Fibroblast of mammary gland (primary cell): Measurements from ENCODE around the gene CNGB1.
"Not testable (repeated sequence)": the region's sequence is repeated elsewhere in the genome, so short reads cannot be mapped to it uniquely, and the experiment has no call there.

ENCODE experiments used
- DNase-seq: peaks from one replicate; pipeline ENCODE4 v3.0.0-alpha.2; 2010; ENCODE audit warnings: low read depth
- H3K4me3 ChIP-seq: 2 replicates; pipeline ENCODE4 v1.5.1; 2011; ENCODE audit warnings: low read depth, mild to moderate bottlenecking, low read length, moderate library complexity; ENCODE audit not compliant: control insufficient read depth
- TF ChIP-seq, protein P1 (sequence below): conservative IDR thresholded peaks from 2 replicates; pipeline ENCODE4 v1.5.1; 2011; ENCODE audit warnings: low read depth, low read length, inconsistent platforms; ENCODE audit not compliant: control insufficient read depth, insufficient read depth

CNGB1 gene

DNA sequence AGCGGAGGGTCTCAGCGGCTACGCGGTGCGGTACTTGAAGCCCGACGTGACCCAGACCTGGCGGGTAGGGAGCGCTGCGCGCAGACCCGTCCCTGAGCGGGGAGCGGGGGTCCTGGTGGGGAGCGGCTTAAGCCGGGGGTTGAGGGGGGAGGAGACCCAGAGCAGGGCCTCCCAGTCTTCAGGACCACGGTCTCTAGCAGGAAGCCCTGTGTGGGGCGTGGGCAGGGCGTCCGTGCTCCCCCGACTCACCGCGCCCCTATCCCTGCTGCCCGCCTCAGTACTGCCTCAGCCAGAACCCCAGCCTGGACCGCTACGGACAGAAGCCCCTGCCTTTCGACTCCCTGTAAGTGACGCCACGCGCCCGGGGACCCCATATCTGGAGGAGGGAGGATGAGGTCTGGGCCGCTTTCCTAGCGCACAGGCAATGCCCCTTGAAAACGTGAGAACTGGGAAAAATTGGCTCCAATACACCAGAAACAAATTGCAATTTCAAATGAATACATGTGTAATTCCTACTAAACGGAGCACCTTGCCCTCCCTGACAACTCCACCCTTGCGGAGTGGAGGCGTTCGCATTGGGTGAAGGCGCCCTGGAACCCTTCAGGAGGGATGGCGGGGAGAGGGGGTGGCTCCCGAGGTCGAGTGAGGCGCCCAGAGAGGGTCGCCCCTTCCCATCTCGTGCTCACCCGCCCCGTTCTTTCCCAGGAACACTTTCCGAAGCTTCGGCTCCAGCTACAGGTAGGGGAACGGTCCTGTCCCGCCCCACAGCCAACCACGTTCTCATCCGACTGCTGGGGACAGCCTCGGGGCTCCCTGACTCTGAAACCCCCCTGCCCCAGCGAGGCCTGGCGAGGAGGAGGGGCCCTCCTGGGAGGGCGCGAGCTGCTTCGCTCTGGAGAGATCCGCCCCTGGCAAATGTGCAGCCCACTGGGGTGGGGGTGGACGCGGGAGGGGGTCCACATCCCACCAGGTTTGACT lies 14.6 kb upstream of the CNGB1 start:
- DNase-seq: no peak
- H3K4me3 ChIP-seq: peak overlapping the region; percentile 36
- TF ChIP-seq, protein P1, sequence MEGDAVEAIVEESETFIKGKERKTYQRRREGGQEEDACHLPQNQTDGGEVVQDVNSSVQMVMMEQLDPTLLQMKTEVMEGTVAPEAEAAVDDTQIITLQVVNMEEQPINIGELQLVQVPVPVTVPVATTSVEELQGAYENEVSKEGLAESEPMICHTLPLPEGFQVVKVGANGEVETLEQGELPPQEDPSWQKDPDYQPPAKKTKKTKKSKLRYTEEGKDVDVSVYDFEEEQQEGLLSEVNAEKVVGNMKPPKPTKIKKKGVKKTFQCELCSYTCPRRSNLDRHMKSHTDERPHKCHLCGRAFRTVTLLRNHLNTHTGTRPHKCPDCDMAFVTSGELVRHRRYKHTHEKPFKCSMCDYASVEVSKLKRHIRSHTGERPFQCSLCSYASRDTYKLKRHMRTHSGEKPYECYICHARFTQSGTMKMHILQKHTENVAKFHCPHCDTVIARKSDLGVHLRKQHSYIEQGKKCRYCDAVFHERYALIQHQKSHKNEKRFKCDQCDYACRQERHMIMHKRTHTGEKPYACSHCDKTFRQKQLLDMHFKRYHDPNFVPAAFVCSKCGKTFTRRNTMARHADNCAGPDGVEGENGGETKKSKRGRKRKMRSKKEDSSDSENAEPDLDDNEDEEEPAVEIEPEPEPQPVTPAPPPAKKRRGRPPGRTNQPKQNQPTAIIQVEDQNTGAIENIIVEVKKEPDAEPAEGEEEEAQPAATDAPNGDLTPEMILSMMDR: no peak

DNA sequence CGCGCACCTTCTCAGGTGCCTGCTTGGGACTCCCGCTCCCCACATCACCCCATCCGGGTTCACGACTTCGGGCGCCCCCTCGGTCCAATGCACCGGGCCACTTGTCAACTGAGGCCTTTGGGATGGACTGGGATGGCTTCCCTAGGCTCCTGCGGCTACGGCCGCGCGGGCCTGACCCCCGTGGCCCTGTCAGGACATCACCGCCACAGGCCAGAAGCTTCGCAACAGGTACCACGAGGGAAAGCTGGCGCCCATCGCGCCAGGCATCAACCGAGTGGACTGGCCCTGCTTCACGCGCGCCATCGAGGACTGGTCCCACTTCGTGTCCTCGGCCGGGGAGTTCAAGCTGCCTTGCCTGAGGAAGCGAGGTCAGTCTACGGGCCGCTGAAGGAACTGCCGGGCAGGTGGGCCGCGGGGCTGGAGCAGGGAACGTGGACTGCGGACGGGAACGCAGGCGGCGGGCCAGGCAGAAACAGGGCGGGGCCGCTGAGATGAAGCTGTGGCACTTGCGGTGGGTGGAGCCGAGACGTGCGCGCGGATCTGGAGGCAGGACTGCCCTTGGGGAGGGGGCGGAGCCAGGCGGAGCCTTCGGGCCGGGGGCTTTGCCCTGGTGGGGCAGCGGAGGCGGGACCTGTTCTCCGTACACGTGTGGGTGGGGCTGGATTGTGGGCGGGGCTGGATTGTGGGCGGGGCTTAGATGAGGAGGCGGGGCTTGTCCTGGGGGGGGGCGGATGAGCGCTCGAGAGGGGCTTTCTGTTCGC lies 13.7 kb upstream of the CNGB1 start:
- peak; percentile 65 for DNase-seq
- peak overlapping the region; percentile 36 for H3K4me3 ChIP-seq
- TF ChIP-seq, protein P1: no peak

DNA sequence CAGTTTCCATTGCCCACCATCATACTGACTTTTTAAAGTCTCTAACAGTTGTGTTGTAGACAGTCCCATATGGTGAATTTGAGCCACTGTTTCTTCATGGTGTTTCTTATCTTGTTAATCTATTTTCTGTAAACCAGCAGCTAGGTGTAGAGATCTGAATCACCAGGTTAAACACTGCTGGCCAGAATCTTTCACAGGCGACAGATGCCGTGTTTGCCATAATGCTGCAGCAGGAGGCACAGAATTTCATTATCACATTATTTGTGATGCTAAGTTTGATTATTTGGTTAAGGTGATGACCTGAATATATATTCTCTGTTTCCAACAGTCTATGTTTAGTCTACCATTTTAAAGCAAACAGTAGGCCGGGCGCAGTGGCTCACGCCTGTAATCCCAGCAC lies 11.5 kb upstream of the CNGB1 start:
- H3K4me3 ChIP-seq: no peak overlapping the region
- TF ChIP-seq, protein P1: no peak
- no peak for DNase-seq

DNA sequence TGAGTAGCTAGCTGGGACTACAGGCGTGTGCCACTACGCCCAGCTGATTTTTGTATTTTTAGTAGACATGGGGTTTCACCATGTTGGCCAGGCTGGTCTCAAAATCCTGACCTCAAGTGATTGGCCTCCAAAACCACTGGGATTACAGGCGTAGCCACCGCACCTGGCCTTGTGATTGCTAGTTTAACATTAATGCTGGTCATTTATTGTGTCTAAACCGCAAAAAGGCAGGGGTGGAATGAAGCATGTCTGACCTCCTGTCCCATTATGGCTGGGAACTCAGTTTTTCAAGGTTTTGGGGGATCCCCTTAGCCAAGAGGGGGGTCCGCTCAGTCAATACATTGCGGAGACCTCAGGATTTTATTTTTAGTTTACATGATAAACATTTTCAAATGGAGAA lies 10.7 kb upstream of the CNGB1 start:
- no peak overlapping the region for H3K4me3 ChIP-seq
- TF ChIP-seq, protein P1: no peak
- DNase-seq: no peak

DNA sequence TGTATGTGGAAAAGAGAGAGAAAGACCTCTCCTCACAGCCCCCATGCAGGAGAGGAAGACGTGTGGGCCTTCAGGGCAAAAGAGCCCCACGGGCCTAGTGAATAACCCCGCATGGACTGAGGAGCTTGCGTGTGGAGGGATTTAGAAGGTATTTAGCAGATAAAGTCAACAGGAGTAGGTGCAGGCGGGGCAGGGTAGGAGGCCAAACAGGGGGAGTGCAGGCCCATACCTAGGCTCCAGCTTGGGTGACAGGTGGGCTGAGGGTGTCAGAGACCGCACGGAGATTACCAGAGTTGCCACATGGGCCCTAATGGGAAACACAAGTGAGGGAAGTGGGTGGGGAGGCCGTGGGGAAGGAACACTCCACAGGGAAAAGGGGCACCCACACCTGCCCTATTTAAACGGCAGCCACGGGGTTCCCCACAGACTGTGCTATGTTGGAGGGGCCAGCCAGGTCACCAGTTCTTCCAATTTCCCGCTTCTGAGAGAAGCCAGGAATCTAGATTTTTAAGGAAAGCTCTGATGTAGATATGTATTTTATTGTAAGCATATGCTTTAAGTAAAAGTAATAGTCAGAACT lies 8.2 kb upstream of the CNGB1 start:
- TF ChIP-seq, protein P1: no peak
- no peak for DNase-seq
- H3K4me3 ChIP-seq: no peak overlapping the region

DNA sequence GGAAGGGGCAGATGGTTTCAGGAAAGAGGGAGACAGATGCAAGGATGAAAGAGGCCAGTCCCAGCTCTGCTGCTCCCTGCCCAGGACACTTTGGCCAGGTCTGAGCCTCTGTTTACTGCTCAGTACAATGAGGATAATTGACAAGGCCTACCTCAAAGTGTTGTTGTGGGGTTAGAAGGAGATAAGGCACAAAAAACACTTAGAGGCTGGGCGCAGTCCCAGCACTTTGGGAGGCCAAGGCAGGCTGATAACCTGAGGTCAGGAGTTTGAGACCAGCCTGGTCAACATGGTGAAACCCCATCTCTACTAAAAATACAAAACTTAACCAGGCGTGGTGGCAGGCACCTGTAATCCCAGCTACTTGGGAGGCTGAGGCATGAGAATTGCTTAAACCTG lies 7.1 kb upstream of the CNGB1 start:
- not testable (repeated sequence) for DNase-seq, H3K4me3 ChIP-seq
